Astrocyte of the cerebellum (primary cell): Measurements from ENCODE around the gene DNAH17.

ENCODE experiments used
- DNase-seq: peaks from one replicate; pipeline ENCODE4 v3.0.0-alpha.2; 2011; ENCODE audit warnings: low read depth
- H3K4me3 ChIP-seq: 2 replicates; pipeline ENCODE4 v1.5.1; 2011; ENCODE audit warnings: mild to moderate bottlenecking, low read depth, low read length, moderate library complexity
- CTCF ChIP-seq: IDR thresholded peaks from 2 replicates; pipeline ENCODE4 v1.5.1; 2012; ENCODE audit warnings: low read length, low read depth, moderate library complexity, mild to moderate bottlenecking; ENCODE audit errors: missing control alignments
- in situ Hi-C: cut with HindIII; loops from 2 replicates; pipeline ENCODE4 v1.10.0; 2017; ENCODE audit warnings: low sequenced_read_pairs

DNAH17 gene, protein sequence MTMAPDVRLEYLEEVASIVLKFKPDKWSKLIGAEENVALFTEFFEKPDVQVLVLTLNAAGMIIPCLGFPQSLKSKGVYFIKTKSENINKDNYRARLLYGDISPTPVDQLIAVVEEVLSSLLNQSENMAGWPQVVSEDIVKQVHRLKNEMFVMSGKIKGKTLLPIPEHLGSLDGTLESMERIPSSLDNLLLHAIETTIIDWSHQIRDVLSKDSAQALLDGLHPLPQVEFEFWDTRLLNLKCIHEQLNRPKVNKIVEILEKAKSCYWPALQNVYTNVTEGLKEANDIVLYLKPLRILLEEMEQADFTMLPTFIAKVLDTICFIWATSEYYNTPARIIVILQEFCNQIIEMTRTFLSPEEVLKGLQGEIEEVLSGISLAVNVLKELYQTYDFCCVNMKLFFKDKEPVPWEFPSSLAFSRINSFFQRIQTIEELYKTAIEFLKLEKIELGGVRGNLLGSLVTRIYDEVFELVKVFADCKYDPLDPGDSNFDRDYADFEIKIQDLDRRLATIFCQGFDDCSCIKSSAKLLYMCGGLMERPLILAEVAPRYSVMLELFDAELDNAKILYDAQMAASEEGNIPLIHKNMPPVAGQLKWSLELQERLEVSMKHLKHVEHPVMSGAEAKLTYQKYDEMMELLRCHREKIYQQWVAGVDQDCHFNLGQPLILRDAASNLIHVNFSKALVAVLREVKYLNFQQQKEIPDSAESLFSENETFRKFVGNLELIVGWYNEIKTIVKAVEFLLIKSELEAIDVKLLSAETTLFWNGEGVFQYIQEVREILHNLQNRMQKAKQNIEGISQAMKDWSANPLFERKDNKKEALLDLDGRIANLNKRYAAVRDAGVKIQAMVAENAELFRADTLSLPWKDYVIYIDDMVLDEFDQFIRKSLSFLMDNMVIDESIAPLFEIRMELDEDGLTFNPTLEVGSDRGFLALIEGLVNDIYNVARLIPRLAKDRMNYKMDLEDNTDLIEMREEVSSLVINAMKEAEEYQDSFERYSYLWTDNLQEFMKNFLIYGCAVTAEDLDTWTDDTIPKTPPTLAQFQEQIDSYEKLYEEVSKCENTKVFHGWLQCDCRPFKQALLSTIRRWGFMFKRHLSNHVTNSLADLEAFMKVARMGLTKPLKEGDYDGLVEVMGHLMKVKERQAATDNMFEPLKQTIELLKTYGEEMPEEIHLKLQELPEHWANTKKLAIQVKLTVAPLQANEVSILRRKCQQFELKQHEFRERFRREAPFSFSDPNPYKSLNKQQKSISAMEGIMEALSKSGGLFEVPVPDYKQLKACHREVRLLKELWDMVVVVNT (N-terminal part only)

DNA sequence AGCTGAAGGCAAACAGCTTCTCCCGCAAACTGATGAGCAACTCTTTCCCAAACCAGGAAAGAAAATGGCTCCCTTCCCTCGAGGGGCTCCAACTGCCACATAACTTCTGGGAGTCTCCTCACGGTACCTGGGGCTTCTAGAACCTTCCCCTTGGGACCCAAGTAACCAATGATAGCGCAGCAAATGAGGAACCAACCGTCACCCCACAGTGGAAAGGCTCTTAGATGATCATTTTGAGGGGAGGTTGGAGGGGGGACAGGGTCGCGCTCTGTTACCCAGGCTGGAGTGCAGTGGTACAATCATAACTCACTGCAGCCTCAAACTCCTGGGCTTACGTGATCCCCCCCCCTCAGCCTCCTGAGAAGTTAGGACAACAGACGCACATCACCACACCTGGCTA lies at the start of gene DNAH17:
Gene DNAH17 (minus strand): TSS at position 101 of the 400 bp plus-strand sequence. CDS start 2,339 bp downstream, outside the sequence.
- in situ Hi-C loops: no loop called here
- no peak within 1 kb of the TSS for H3K4me3 ChIP-seq
- DNase-seq: no peak
- no peak for TF ChIP-seq CTCF

- no peak for TF ChIP-seq CTCF
- DNase-seq: no peak
- H3K4me3 ChIP-seq: no peak overlapping the region
- in situ Hi-C loops: loop anchor here (25.0 kb wide), 1 partner anchor 137 kb away; no protein-coding TSS in a partner anchor
Observed at GRCh38 chr17:78624324-78625151, 47.3 kb upstream of the DNAH17 start.

- no peak for TF ChIP-seq CTCF
Observed at GRCh38 chr17:78623541-78623940, 46.3 kb upstream of the DNAH17 start.

GRCh38 chr17:78622491-78623265 lies 45.5 kb upstream of the DNAH17 start:
- in situ Hi-C loops: loop anchor here (25.0 kb wide), 1 partner anchor 135 kb away; no protein-coding TSS in a partner anchor

More at GRCh38 chr17:78623541-78623940, 46.3 kb upstream of the DNAH17 start:
- no peak for DNase-seq
- in situ Hi-C loops: loop anchor here (25.0 kb wide), 1 partner anchor 136 kb away; no protein-coding TSS in a partner anchor
- no peak overlapping the region for H3K4me3 ChIP-seq

More at GRCh38 chr17:78622491-78623265, 45.5 kb upstream of the DNAH17 start:
- H3K4me3 ChIP-seq: no peak overlapping the region
- no peak for DNase-seq
- no peak for TF ChIP-seq CTCF
